ENCODE data around the gene CPSF2.

The CPSF2 gene

DNA sequence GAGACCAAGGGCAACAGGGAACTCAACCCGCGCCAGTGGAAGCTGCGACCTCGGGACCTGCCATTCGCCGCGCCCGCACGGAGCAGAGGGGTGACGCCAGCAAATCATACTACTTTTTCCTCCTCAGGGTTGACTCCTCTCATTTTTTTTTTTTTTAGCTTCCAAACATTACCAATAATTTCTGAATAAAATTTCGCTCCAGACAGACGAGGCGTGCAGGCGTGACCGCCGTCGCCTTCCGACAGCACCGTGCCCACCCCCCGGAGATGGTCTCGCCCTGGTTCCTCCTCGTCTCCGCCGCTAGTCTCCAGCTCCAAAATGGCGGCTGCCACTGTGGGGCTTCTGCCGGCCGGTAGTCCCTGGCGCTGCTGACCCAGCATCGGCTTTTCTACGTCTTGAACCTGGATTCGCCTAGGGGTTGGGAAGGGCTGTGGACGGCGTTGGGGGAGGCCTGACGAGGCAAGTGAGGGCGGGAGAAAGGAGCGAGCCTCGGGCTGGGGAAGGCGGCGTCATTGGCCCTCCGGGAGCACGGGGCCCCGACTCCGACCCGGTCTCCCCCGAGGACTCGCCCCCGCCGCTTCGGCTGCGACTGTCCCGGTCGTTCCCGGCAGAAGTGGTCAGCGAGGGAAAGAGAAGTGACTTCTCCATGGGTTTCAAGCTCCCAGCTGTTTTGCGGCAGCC is at the start of gene CPSF2, which contains the start of gene NDUFB1:
Gene CPSF2, plus strand, starts transcription at position 300 of the 681 bp plus-strand sequence. CDS start 9,016 bp downstream, outside the sequence.
Gene NDUFB1, minus strand, starts transcription at position 37 of the 681 bp plus-strand sequence. CDS start 4,069 bp downstream, outside the sequence.
- DNase-seq = peak; percentile 81

GRCh38 chr14:92074555-92074954 is 47.2 kb upstream of the CPSF2 start:
- DNase-seq = no peak

- DNase-seq = no peak
Observed at GRCh38 chr14:92088494-92088893, 33.3 kb upstream of the CPSF2 start.

- peak; percentile 11 for DNase-seq
Observed at GRCh38 chr14:92093320-92093719, 28.4 kb upstream of the CPSF2 start.

DNA sequence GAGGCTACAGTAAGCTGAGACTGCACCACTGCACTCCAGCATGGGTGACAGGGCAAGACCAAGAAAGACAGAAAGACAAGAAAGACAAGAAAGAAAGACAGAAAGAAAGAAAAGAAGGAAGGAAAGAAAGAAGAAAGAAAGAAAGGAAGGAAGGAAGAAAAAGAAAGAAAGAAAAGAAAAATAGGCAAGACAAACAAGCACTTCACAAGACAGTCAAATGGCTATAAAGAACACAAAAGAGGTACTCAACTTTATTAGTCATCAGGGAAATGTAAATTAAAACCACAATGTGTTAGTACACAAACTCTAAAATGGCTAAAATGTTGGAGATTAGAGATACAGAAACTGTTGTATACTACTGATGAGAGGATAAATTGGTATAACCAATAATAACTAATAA is 22.0 kb upstream of the CPSF2 start:
- no peak for DNase-seq

- DNase-seq = peak; percentile 28
Observed at GRCh38 chr14:92103363-92103989, 18.3 kb upstream of the CPSF2 start.

- DNase-seq = no peak
Observed at GRCh38 chr14:92105073-92105892, 16.5 kb upstream of the CPSF2 start.

DNA sequence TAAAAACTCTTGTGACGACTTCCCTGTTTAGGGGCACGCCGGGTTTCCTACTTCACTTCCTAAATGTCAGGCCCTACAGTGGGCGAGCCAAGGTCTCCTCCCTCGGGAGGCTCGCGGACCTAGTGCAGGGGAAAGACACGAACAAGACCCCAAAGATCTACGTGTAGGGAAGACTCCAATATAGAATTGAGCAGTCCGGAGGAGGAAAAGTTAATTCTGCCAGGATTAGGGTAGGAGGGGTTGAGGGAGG is 16.0 kb upstream of the CPSF2 start:
- peak; percentile 60 for DNase-seq

DNA sequence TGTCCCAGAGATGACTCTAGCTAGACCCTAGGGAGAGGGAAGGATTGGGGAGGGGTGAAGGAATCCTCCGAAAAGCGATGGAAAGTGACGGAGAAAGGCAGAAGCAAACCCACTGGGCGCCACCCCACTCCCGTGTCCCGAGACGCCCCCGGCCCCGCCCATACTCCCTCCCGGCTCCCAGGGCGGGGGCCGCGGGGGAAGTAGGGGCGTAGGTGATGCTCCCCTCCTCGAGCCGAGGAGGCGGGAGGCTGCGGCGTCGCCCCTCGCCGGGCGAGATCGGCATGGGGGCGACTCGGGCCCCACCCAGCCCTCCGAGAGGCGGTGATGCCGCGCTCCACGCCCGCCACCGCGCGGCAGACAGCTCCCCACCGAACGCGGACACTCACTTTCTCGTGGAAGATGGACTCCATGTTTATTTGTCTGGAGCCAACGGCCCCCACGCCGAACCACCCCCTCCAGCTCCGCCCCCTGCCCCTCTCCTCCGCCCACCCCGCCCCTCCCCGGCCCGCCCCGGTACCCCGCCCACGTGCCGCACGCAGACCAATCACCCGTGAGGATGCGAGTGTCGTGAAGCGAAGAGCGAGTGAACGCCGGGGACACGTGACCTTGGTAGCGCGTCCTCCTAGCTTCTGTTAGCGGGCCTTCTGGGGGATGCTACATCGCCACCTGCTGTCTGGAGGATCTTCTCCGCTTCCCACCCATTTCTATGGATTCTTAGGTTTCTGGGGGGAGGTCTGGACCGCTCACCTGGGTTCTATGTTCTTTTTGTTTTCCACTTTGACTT is 15.4 kb upstream of the CPSF2 start, which contains the start of gene ATXN3:
Gene ATXN3, minus strand, starts transcription at position 440 of the 784 bp plus-strand sequence. Its CDS starts 30 bp downstream, at position 410.
- peak; percentile 99 for DNase-seq

DNA sequence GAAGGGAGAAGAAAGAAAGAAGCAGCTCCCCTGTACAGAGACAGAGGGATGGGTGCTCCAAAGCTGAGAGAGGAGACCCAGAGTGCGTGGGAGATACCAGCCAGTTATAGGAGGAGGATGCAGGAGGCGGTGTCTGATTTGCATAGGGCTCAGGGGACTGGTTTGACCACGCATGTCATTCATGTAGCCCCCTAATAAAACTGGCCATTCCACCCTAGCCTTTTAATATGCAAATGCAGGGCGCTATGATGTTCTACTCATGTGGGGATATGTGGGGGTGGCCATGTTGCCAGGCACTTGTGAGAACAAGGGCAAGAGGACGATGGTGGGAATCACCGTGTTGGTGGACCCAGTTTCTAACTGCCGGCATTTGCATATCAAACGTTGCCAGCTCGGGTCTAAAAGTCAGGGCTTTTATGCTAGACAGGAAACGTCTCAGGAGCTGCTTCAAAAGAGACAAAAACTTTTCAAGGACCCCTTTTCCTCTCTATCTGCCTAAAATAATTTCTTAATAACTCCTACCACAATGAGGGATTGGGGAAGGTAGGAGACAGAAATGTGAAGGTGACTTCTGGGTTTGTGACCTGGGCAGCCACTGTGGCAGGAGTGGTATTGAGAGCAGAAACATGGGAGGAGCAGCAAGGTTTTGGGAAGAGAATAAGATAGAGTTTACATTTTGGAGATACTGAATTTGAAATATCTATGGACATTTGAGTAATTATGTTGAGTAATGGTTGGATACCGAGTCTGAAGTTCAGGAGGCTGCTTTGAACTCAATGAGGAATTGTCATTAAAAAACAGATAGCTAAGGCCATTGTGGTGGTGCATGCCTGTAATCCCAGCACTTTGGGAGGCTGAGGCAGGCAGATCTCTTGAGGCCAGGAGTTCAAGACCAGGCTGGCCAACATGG is 13.2 kb upstream of the CPSF2 start:
- DNase-seq = no peak

GRCh38 chr14:92109490-92109889 is 12.3 kb upstream of the CPSF2 start:
- no peak for DNase-seq

GRCh38 chr14:92121207-92121669 is 531 bp upstream of the CPSF2 start:
- DNase-seq = peak; percentile 27

GRCh38 chr14:92122351-92122677 is 545 bp downstream of the CPSF2 start:
- peak; percentile 44 for DNase-seq

GRCh38 chr14:92122761-92123160 is 992 bp downstream of the CPSF2 start:
- no peak for DNase-seq

- no peak for DNase-seq
Observed at GRCh38 chr14:92134456-92134855, 12.7 kb downstream of the CPSF2 start.

- DNase-seq = peak; percentile 52
Observed at GRCh38 chr14:92135269-92135668, 13.5 kb downstream of the CPSF2 start.

DNA sequence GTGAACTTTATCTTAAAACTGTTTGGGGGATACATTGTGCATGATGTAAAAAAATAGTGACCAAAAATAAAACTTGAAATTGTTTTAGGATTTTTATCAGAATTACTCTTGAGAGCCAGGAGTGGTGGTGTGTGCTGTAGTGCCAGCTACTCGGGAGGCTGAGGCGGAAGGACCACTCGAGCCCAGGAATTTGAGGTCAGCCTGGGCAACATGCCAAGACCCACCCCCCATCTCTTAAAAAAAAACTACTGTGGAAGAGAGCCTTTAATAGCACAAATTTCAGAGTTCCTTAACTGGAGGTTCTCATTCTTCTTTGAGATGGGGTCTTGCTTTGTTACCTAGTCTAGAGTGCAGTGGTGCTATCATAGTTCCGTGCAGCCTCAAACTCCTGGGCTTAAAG is 21.5 kb downstream of the CPSF2 start:
- no peak for DNase-seq

DNA sequence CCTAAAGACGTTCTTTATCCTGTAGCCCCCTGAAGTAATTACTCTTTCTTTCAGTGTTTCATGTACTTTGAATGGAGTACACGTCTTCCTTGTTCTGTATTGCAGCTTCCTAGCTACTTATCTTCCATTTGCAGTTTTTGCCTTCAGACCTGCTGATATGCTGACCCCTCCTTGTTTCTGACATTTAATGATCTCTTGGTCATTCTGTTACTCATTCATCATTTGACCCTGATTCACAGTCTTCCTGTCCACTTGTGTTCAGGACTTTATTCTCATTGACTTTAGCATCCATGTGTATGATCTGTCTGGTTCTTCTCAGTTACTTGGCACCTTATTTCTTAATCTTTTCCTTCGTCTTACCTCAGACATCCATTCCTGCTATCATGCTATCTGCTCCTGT is 22.2 kb downstream of the CPSF2 start:
- no peak for DNase-seq

DNA sequence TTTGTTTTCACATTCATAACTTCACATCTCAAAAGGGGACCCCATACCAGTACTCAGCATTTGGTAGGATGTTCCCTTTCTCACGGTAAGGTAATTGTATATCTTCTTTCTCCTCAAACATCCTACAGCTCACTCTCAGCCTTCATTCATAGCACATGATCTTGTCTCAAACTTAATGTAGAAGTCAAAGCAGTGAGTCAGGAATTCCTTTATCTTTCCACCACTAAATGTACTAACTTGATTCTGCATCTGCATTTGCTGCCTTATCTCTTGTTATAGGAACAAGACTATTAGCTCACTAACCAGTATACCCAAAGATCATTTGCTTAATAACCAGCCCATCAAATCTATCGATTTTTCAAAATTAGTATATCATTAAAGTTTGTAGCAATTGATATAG is 22.9 kb downstream of the CPSF2 start:
- peak; percentile 35 for DNase-seq

GRCh38 chr14:92153581-92153980 is 31.8 kb downstream of the CPSF2 start:
- DNase-seq = no peak

DNA sequence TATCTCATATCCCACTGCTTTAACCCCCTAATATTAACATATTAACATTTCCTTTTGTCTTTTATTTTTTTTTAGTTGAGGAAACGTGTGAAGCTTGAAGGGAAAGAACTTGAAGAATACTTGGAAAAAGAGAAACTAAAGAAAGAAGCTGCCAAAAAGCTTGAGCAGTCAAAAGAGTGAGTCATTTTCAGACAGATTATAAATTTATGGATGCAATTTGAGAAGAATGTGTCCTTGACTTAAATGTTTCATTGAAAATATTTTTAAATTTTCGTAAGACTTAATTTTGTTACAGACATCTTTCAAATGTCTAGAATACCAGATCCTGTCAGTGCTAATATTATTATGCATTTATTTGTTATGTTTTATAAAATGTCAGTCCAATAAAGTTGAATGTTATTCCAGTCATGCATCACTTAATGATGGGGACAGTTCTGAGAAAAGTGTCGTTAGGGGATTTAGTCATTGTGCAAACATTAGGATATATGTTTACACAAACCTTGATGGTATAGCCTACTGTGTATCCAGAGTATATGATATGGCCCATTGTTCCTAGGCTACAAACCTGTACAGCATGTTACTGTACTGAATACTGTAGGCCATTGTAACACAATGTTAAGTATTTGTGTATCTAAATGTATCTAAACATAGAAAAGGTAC is 32.6 kb downstream of the CPSF2 start:
- DNase-seq = no peak

Data from hematopoietic multipotent progenitor cell treated with erythropoietin and hydrocortisone succinate and interleukin-3 and kit ligand, for 8 days (in vitro differentiated cells).